Osteoblast (primary cell): ENCODE data around the gene KRTAP5-3. TPM values are rescaled to one million over a fixed set of nuclear protein-coding genes. Genes with fewer than 3 reads are reported as not detected.

ENCODE experiments used
- DNase-seq: peaks from one replicate; pipeline ENCODE4 v3.0.0; 2011; ENCODE audit warnings: low spot score, mixed read lengths; ENCODE audit not compliant: insufficient read length; ENCODE audit errors: missing footprints
- H2AFZ ChIP-seq: 2 replicates; pipeline ENCODE4 v1.6.0; 2011; ENCODE audit warnings: mild to moderate bottlenecking, low read length
- H3K27ac ChIP-seq: 2 replicates; pipeline ENCODE4 v1.5.1; 2011; ENCODE audit warnings: mild to moderate bottlenecking, low read depth, low read length, moderate library complexity
- H3K27me3 ChIP-seq: 2 replicates; pipeline ENCODE4 v1.6.0; 2012; ENCODE audit warnings: mild to moderate bottlenecking, control low read depth, inconsistent platforms, low read length, moderate library complexity; ENCODE audit not compliant: insufficient read depth
- H3K36me3 ChIP-seq: 2 replicates; pipeline ENCODE4 v1.5.1; 2011; ENCODE audit warnings: mild to moderate bottlenecking, low read length, control low read depth, moderate library complexity; ENCODE audit not compliant: insufficient read depth
- H3K4me1 ChIP-seq: 2 replicates; pipeline ENCODE4 v1.5.1; 2011; ENCODE audit warnings: mild to moderate bottlenecking, low read length, control low read depth, moderate library complexity; ENCODE audit not compliant: insufficient read depth
- H3K4me2 ChIP-seq: 2 replicates; pipeline ENCODE4 v1.6.0; 2011; ENCODE audit warnings: mild to moderate bottlenecking, low read length; ENCODE audit not compliant: insufficient read depth
- H3K4me3 ChIP-seq: fragments of 200-600 bp; sonication (generic); 3 replicates; pipeline ENCODE4 v1.5.1; 2012; ENCODE audit warnings: mild to moderate bottlenecking, low read length, inconsistent platforms; ENCODE audit not compliant: insufficient read depth
- H3K79me2 ChIP-seq: 2 replicates; pipeline ENCODE4 v1.6.0; 2012; ENCODE audit warnings: mild to moderate bottlenecking, low read length, control low read depth, inconsistent platforms; ENCODE audit not compliant: insufficient read depth
- H3K9me3 ChIP-seq: 2 replicates; pipeline ENCODE4 v1.5.1; 2011; ENCODE audit warnings: low read depth, low read length, control low read depth
- H4K20me1 ChIP-seq: 2 replicates; pipeline ENCODE4 v1.6.0; 2012; ENCODE audit warnings: mild to moderate bottlenecking, low read length, control low read depth; ENCODE audit not compliant: insufficient read depth
- CTCF ChIP-seq: IDR thresholded peaks from 2 replicates; pipeline ENCODE4 v1.5.1; 2011; ENCODE audit warnings: mild to moderate bottlenecking, low read depth, low read length, moderate library complexity; ENCODE audit errors: extremely low read depth
- total RNA-seq: library from RNA; depleted of rRNA; stranded (reverse); fragments of >200 nt; gene quantifications from 2 replicates; pipeline ENCODE4 v1.2.3, GENCODE V29; 2012

The KRTAP5-3 gene
- total RNA-seq, 1 donor: not detected

GRCh38 chr11:1570531-1570895 is 37.8 kb downstream of the KRTAP5-3 start:
- Histone ChIP-seq H3K36me3 (no peaks in the 10 kb centered on the region), H3K4me2 (peak overlapping the region; percentile 65), H3K79me2 (no peaks in the 10 kb centered on the region), H3K27me3 (peaks cover 28% of the 10 kb centered on the region), H3K4me3 (peak overlapping the region; percentile 72), H4K20me1 (peaks cover 23% of the 10 kb centered on the region), H3K4me1 (no peaks in the 10 kb centered on the region), H2AFZ (no peak overlapping the region), H3K9me3 (no peaks in the 10 kb centered on the region), H3K27ac (no peak overlapping the region)
- no peak for TF ChIP-seq CTCF
- peak; percentile 47 for DNase-seq

GRCh38 chr11:1570001-1570453 is 38.2 kb downstream of the KRTAP5-3 start:
- Histone ChIP-seq H2AFZ (no peak overlapping the region), H3K4me2 (no peak overlapping the region), H4K20me1 (peaks cover 24% of the 10 kb centered on the region), H3K4me1 (no peaks in the 10 kb centered on the region), H3K9me3 (no peaks in the 10 kb centered on the region), H3K4me3 (no peak overlapping the region), H3K36me3 (no peaks in the 10 kb centered on the region), H3K27ac (no peak overlapping the region), H3K27me3 (peaks cover 24% of the 10 kb centered on the region), H3K79me2 (no peaks in the 10 kb centered on the region)
- TF ChIP-seq CTCF: no peak
- DNase-seq: peak; percentile 71

- Histone ChIP-seq H3K4me3 (no peak overlapping the region), H3K4me2 (no peak overlapping the region), H3K9me3 (no peaks in the 10 kb centered on the region), H4K20me1 (peaks cover 29% of the 10 kb centered on the region), H2AFZ (no peak overlapping the region), H3K27me3 (peaks cover 20% of the 10 kb centered on the region), H3K36me3 (no peaks in the 10 kb centered on the region), H3K79me2 (no peaks in the 10 kb centered on the region), H3K4me1 (no peaks in the 10 kb centered on the region), H3K27ac (no peak overlapping the region)
- DNase-seq: peak; percentile 77
- TF ChIP-seq CTCF: no peak
These were observed 38.9 kb downstream of the KRTAP5-3 start for GRCh38 chr11:1569251-1569780.

- DNase-seq: peak; percentile 67
- Histone ChIP-seq H3K36me3 (no peaks in the 10 kb centered on the region), H3K4me1 (no peaks in the 10 kb centered on the region), H2AFZ (no peak overlapping the region), H3K27me3 (peaks cover 12% of the 10 kb centered on the region), H4K20me1 (peaks cover 33% of the 10 kb centered on the region), H3K27ac (no peak overlapping the region), H3K4me3 (no peak overlapping the region), H3K4me2 (no peak overlapping the region), H3K79me2 (no peaks in the 10 kb centered on the region), H3K9me3 (no peaks in the 10 kb centered on the region)
- no peak for TF ChIP-seq CTCF
These were observed 39.8 kb downstream of the KRTAP5-3 start for GRCh38 chr11:1568441-1568911.
